K562 (cell line): ENCODE measurements around the gene PPP1R2B. TPM values are rescaled to one million over a fixed set of nuclear protein-coding genes. Genes with fewer than 3 reads are reported as not detected.

Experiments
- ATAC-seq: fragments of 200-7000 bp; cut with Tn5 transposase; 3 replicates; pipeline ENCODE4 v1.9.1; 2020; ENCODE audit warnings: moderate library complexity
- BruUV-seq: library from RNA; stranded (reverse); fragments of 400-500 nt; replicated peaks from 2 replicates; lab custom pipeline; 2021; lab: Mats Ljungman, UMichigan
- CTCF ChIA-PET: fragments of 300-600 bp; formaldehyde crosslinking; extraction: SDS; loops from one replicate; lab custom pipeline; 2021; ENCODE audit warnings: low intra/inter-chr PET ratio; lab: Yijun Ruan, JAX
- POLR2A ChIA-PET: fragments of 300-600, 350-650 bp; sonication (Branson Sonifier 250); formaldehyde crosslinking; extraction: SDS; loops from one replicate; lab custom pipeline; 2021; ENCODE audit warnings: antibody characterized with exemption, inconsistent platforms; lab: Yijun Ruan, JAX
- DNase-seq, 4 experiments: peaks; one replicate each; pipeline versions ENCODE4 v3.0.0 to v3.0.0-alpha.2; 2011 to 2018; ENCODE audit warnings: low spot score in 3 of 4, mixed read lengths in 3 of 4; ENCODE audit errors: extremely low read depth in 1 of 4
- FAIRE-seq: peaks from 2 replicates; lab custom pipeline; 2011; peaks lifted over from hg19 to GRCh38; lab: Jason Lieb, UNC
- H2AFZ ChIP-seq: 2 replicates; pipeline ENCODE4 v1.6.0; 2011; ENCODE audit warnings: low read depth, low read length, control low read depth, inconsistent platforms
- H3K27ac ChIP-seq: fragments of 200-600 bp; 3 replicates; pipeline ENCODE4 v1.8.0; 2011; ENCODE audit warnings: low read depth, mild to moderate bottlenecking, control low read depth, inconsistent platforms, low read length, moderate library complexity, mixed read lengths; ENCODE audit errors: extremely low read depth
- H3K27me3 ChIP-seq, 2 experiments: fragments of 300-600 bp in 1 of 2; 2 replicates in 1 of 2; 3 replicates in 1 of 2; pipeline versions ENCODE4 v1.6.0 to v1.8.0; 2011; ENCODE audit warnings: inconsistent platforms in 2 of 2, low read length in 2 of 2, mild to moderate bottlenecking in 1 of 2, mixed read lengths in 1 of 2, moderate library complexity in 1 of 2; ENCODE audit not compliant: control insufficient read depth in 2 of 2, insufficient read depth in 2 of 2
- H3K36me3 ChIP-seq: fragments of 300-600 bp; 3 replicates; pipeline ENCODE4 v1.8.0; 2011; ENCODE audit warnings: mild to moderate bottlenecking, low read length, inconsistent platforms; ENCODE audit not compliant: control insufficient read depth, insufficient read depth
- H3K4me1 ChIP-seq, 2 experiments: fragments of 200-600 bp in 1 of 2; replicated peaks in 1 of 2; 2 replicates in 1 of 2; 3 replicates in 1 of 2; pipeline versions ENCODE4 v1.5.1 to v1.8.0; 2011; ENCODE audit warnings: inconsistent platforms in 2 of 2, low read length in 2 of 2, mild to moderate bottlenecking in 1 of 2, mixed read lengths in 1 of 2, moderate library complexity in 1 of 2; ENCODE audit not compliant: control insufficient read depth in 2 of 2, insufficient read depth in 2 of 2
- H3K4me2 ChIP-seq: 2 replicates; pipeline ENCODE4 v1.6.1; 2011; ENCODE audit warnings: low read length, control low read depth, inconsistent platforms, mixed read lengths; ENCODE audit not compliant: insufficient read depth
- H3K4me3 ChIP-seq: fragments of 200-600 bp; sonication (generic), shearing (Covaris generic); 2 replicates; pipeline ENCODE4 v1.5.1; 2016; ENCODE audit warnings: control low read depth, inconsistent platforms
- H3K79me2 ChIP-seq: fragments of 200-600 bp; 3 replicates; pipeline ENCODE4 v1.8.0; 2011; ENCODE audit warnings: low read length, inconsistent platforms; ENCODE audit not compliant: control insufficient read depth, insufficient read depth
- H3K9ac ChIP-seq, 2 experiments: 2 replicates each; pipeline versions ENCODE4 v1.6.0 to v1.6.1; 2011; ENCODE audit warnings: low read depth in 2 of 2, low read length in 2 of 2, control low read depth in 1 of 2, inconsistent platforms in 1 of 2, mild to moderate bottlenecking in 1 of 2, mixed read lengths in 1 of 2; ENCODE audit not compliant: insufficient read depth in 1 of 2
- H3K9me1 ChIP-seq: one replicate; pipeline ENCODE4 v1.6.0; 2011; ENCODE audit warnings: inconsistent platforms, mild to moderate bottlenecking, low read length, moderate library complexity; ENCODE audit not compliant: control insufficient read depth, insufficient read depth
- H3K9me3 ChIP-seq: replicated peaks from 2 replicates; pipeline ENCODE4 v1.5.1; 2011; ENCODE audit warnings: low read depth, low read length, inconsistent platforms; ENCODE audit not compliant: control insufficient read depth, insufficient read depth
- H4K20me1 ChIP-seq: replicated peaks from 2 replicates; pipeline ENCODE4 v1.6.1; 2011; ENCODE audit warnings: low read length, inconsistent platforms, mixed read lengths; ENCODE audit not compliant: control insufficient read depth, insufficient read depth
- BRD4 ChIP-seq: fragments of 200-600 bp; sonication (generic); IDR thresholded peaks from 2 replicates; pipeline ENCODE4 v1.6.1; 2017; ENCODE audit warnings: inconsistent platforms
- FOXP4 ChIP-seq: sonication (generic); formaldehyde crosslinking; IDR thresholded peaks from 2 replicates; pipeline ENCODE4 v1.8.0; 2022; ENCODE audit warnings: mild to moderate bottlenecking, missing genetic modification reagents, borderline replicate concordance
- MAX ChIP-seq: sonication (generic); formaldehyde crosslinking; IDR thresholded peaks from 2 replicates; pipeline ENCODE4 v1.9.0; 2022; ENCODE audit warnings: mild to moderate bottlenecking, missing genetic modification reagents
- NCOA2 ChIP-seq, 2 experiments: fragments of 450-650 bp; IDR thresholded peaks; 2 replicates each; pipeline ENCODE4 v1.6.1; 2018; ENCODE audit warnings: mild to moderate bottlenecking in 2 of 2, moderate library complexity in 1 of 2; ENCODE audit not compliant: partially characterized antibody in 2 of 2
- POLR2G ChIP-seq: fragments of 200-400 bp; formaldehyde crosslinking; IDR thresholded peaks from 2 replicates; pipeline ENCODE4 v1.6.1; 2017; ENCODE audit warnings: low read depth, mild to moderate bottlenecking, antibody characterized with exemption, low read length, moderate library complexity
- RBM17 ChIP-seq: fragments of 200-400 bp; formaldehyde crosslinking; IDR thresholded peaks from 2 replicates; pipeline ENCODE4 v1.6.1; 2017; ENCODE audit warnings: low read depth, mild to moderate bottlenecking, low read length, borderline replicate concordance
- RNF2 ChIP-seq: sonication (generic); IDR thresholded peaks from 2 replicates; pipeline ENCODE4 v1.6.1; 2016
- SLC30A9 ChIP-seq: fragments of 250-450 bp; sonication (Bioruptor Pico); IDR thresholded peaks from 2 replicates; pipeline ENCODE4 v1.8.0; 2022; ENCODE audit warnings: mild to moderate bottlenecking, moderate library complexity
- SOX6 ChIP-seq: fragments of 450-650 bp; IDR thresholded peaks from 2 replicates; pipeline ENCODE4 v1.6.1; 2014; ENCODE audit warnings: mild to moderate bottlenecking
- ZNF282 ChIP-seq: sonication (generic); formaldehyde crosslinking; IDR thresholded peaks from 2 replicates; pipeline ENCODE4 v1.8.1; 2023; ENCODE audit warnings: missing genetic modification reagents
- ZNF354B ChIP-seq: fragments of 250-450 bp; sonication (Bioruptor Pico); IDR thresholded peaks from 2 replicates; pipeline ENCODE4 v1.4.0; 2020
- ZNF395 ChIP-seq: fragments of 200-800 bp; sonication (Bioruptor generic); IDR thresholded peaks from 2 replicates; pipeline ENCODE4 v1.6.1; 2017; ENCODE audit warnings: missing genetic modification characterization, missing compliant biosample characterization
- WGBS: fragments of 100-300 bp; shearing (Covaris generic); methylation state at CpG from one replicate; pipeline ENCODE4 v1.1.6; 2016; ENCODE audit warnings: low coverage, mixed read lengths; ENCODE audit not compliant: insufficient coverage; ENCODE audit errors: missing lambda C conversion rate; 5-methylcytosine and 5-hydroxymethylcytosine counted together
- in situ Hi-C: fragments of 300-500 bp; cut with MboI; formaldehyde crosslinking; loops from 4 replicates; pipeline ENCODE4 v1.15.0; 2018; ENCODE audit warnings: inconsistent platforms, mixed read lengths
- intact Hi-C: fragments of 100-400 bp; cut with micrococcal nuclease; formaldehyde crosslinking; loops from 2 replicates; pipeline ENCODE4 v1.14.2; 2022
- polyA plus RNA-seq, 8 experiments: library from polyadenylated mRNA; depleted of rRNA in 4 of 8; stranded (reverse) in 5 of 8; unstranded in 3 of 8; fragments of >200 nt; fragmentation: Nextera tagmentation in 2 of 8; fragmentation: Illumina TruSeq in 1 of 8; extraction: Ambion mirVana in 2 of 8; extraction: Trizol in 1 of 8; gene quantifications; 2 replicates each; pipeline versions ENCODE4 v1.2.1 to v1.2.3, GENCODE V29; 2011 to 2014; ENCODE audit warnings: inconsistent platforms in 1 of 8, missing spikeins in 1 of 8
- total RNA-seq, 7 experiments: library from RNA; depleted of rRNA in 6 of 7; stranded (reverse); fragments of >200 nt in 6 of 7; fragmentation: Illumina TruSeq in 2 of 7; extraction: Trizol in 2 of 7; gene quantifications; 2 replicates each; pipeline versions ENCODE4 v1.2.1 to v1.2.3, GENCODE V29; 2011 to 2021; ENCODE audit warnings: low replicate concordance in 1 of 7
- TF ChIP-seq, protein P1 (sequence below): IDR thresholded peaks from 2 replicates; pipeline ENCODE4 v1.6.1; 2016; ENCODE audit warnings: missing genetic modification characterization, missing compliant biosample characterization
- TF ChIP-seq, protein P2 (sequence below): sonication (generic); formaldehyde crosslinking; IDR thresholded peaks from 2 replicates; pipeline ENCODE4 v1.8.0; 2023; ENCODE audit warnings: mild to moderate bottlenecking, missing genetic modification reagents

PPP1R2B gene
- total and polyA plus RNA-seq, 9 of the 15 experiments (the other 6 are each of a cell fraction or from before 2014, with no cell fraction given) = 0.06 to 0.11 TPM; not detected in 7

GRCh38 chr5:156800929-156801328, 49.2 kb upstream of the PPP1R2B start:
- ChIA-PET CTCF (no interaction called here), POLR2A (no interaction called here)
- WGBS = 0% methylated on average over 3 of the region's 3 CpGs
- no peaks in the 10 kb centered on the region for H3K27me3 ChIP-seq
- BruUV-seq = no TSS peak
- no peak overlapping the region for H3K4me3 ChIP-seq
- no peak overlapping the region for H3K27ac ChIP-seq
- intact Hi-C loops (no loop called here), in situ Hi-C loops (no loop called here)
- H3K4me1 ChIP-seq = no peaks in the 10 kb centered on the region
- no peaks in the 10 kb centered on the region for H3K9me1 ChIP-seq
- H3K36me3 ChIP-seq = no peaks in the 10 kb centered on the region
- no peak overlapping the region for H3K4me2 ChIP-seq
- H3K9me3 ChIP-seq = no peaks in the 10 kb centered on the region
- no peak for FAIRE-seq
- no peaks in the 10 kb centered on the region for H4K20me1 ChIP-seq
- ATAC-seq = no peak
- no peak overlapping the region for H2AFZ ChIP-seq
- no peaks in the 10 kb centered on the region for H3K79me2 ChIP-seq
- no peak for DNase-seq
- no peak overlapping the region for H3K9ac ChIP-seq
- TF ChIP-seq SOX6 = no peak
- no peak for TF ChIP-seq MAX (CRISPR knock-in tag)
- TF ChIP-seq FOXP4 (CRISPR knock-in tag) = no peak
- TF ChIP-seq RBM17 = no peak
- TF ChIP-seq ZNF395 (CRISPR knock-in tag) = no peak
- no peak for TF ChIP-seq BRD4
- no peak for TF ChIP-seq ZNF354B
- TF ChIP-seq, protein P1, sequence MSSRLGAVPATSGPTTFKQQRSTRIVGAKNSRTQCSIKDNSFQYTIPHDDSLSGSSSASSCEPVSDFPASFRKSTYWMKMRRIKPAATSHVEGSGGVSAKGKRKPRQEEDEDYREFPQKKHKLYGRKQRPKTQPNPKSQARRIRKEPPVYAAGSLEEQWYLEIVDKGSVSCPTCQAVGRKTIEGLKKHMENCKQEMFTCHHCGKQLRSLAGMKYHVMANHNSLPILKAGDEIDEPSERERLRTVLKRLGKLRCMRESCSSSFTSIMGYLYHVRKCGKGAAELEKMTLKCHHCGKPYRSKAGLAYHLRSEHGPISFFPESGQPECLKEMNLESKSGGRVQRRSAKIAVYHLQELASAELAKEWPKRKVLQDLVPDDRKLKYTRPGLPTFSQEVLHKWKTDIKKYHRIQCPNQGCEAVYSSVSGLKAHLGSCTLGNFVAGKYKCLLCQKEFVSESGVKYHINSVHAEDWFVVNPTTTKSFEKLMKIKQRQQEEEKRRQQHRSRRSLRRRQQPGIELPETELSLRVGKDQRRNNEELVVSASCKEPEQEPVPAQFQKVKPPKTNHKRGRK (tag) = no peak
- TF ChIP-seq POLR2G = no peak
- TF ChIP-seq ZNF282 (CRISPR knock-in tag) = no peak
- TF ChIP-seq, protein P2, sequence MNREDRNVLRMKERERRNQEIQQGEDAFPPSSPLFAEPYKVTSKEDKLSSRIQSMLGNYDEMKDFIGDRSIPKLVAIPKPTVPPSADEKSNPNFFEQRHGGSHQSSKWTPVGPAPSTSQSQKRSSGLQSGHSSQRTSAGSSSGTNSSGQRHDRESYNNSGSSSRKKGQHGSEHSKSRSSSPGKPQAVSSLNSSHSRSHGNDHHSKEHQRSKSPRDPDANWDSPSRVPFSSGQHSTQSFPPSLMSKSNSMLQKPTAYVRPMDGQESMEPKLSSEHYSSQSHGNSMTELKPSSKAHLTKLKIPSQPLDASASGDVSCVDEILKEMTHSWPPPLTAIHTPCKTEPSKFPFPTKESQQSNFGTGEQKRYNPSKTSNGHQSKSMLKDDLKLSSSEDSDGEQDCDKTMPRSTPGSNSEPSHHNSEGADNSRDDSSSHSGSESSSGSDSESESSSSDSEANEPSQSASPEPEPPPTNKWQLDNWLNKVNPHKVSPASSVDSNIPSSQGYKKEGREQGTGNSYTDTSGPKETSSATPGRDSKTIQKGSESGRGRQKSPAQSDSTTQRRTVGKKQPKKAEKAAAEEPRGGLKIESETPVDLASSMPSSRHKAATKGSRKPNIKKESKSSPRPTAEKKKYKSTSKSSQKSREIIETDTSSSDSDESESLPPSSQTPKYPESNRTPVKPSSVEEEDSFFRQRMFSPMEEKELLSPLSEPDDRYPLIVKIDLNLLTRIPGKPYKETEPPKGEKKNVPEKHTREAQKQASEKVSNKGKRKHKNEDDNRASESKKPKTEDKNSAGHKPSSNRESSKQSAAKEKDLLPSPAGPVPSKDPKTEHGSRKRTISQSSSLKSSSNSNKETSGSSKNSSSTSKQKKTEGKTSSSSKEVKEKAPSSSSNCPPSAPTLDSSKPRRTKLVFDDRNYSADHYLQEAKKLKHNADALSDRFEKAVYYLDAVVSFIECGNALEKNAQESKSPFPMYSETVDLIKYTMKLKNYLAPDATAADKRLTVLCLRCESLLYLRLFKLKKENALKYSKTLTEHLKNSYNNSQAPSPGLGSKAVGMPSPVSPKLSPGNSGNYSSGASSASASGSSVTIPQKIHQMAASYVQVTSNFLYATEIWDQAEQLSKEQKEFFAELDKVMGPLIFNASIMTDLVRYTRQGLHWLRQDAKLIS = no peak
- TF ChIP-seq SLC30A9 (CRISPR knock-in tag) = no peak
- no peak for TF ChIP-seq RNF2
- TF ChIP-seq NCOA2 (IDR thresholded peaks at IDR 0.05; ENCODE audit: partially characterized antibody in 2 of 2) = no peak
